Progenitor cell of endocrine pancreas (in vitro differentiated cells): ENCODE data around the gene UGT1A4. TPM values are rescaled to one million over a fixed set of nuclear protein-coding genes. Genes with fewer than 3 reads are reported as not detected.

Experiments
- DNase-seq: peaks from one replicate; pipeline ENCODE4 v3.0.0; 2021; ENCODE audit warnings: low spot score; ENCODE audit not compliant: unreplicated experiment
- H3K27ac Mint-ChIP-seq: 2 replicates; pipeline ENCODE4 v1.8.0; 2021; ENCODE audit warnings: mild to moderate bottlenecking, moderate library complexity, mixed read lengths
- H3K27me3 Mint-ChIP-seq: 2 replicates; pipeline ENCODE4 v1.8.0; 2021; ENCODE audit warnings: mixed read lengths
- H3K36me3 Mint-ChIP-seq: 2 replicates; pipeline ENCODE4 v1.8.0; 2022; ENCODE audit warnings: mixed read lengths; ENCODE audit not compliant: insufficient read depth
- H3K4me1 Mint-ChIP-seq: 2 replicates; pipeline ENCODE4 v1.8.0; 2021; ENCODE audit warnings: low read depth, mixed read lengths
- H3K4me3 Mint-ChIP-seq: 2 replicates; pipeline ENCODE4 v1.8.0; 2021; ENCODE audit warnings: low read depth, mild to moderate bottlenecking, moderate library complexity, mixed read lengths
- H3K9me3 Mint-ChIP-seq: 2 replicates; pipeline ENCODE4 v1.8.0; 2021; ENCODE audit warnings: low read depth, mixed read lengths
- total RNA-seq: library from RNA; stranded (reverse); gene quantifications from 2 replicates; pipeline ENCODE4 v1.2.1, GENCODE V29; 2021
- TF ChIP-seq, protein P1 (sequence below): fragments of 200-600 bp; sonication (generic); IDR thresholded peaks from one replicate; pipeline ENCODE4 v1.5.0; 2021; ENCODE audit warnings: antibody characterized with exemption, mild to moderate bottlenecking; ENCODE audit not compliant: unreplicated experiment

Gene UGT1A4
- total RNA-seq, 1 donor from 2014 or later: not detected

DNA sequence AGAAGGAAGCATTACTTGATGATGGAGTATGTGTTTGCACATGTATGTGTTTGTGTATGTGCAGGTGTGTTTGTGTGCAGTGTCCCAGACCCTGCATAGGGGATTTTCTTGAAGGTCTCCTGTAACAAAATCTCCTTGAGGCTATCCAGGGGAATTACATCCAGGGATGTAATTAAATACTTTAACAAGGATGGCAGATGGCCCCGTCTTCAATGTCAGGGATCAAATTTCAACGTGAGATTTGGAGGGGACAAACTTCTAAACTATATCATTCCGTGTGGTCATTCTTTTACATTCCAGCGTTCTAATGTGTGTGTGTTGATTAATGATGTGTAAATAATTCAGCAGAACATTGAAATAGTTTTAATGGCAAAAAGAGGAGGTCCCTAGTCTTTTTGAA lies 43.5 kb upstream of the UGT1A4 start:
- Mint-ChIP-seq H3K9me3 (no peaks in the 10 kb centered on the region), H3K4me3 (no peak overlapping the region), H3K27me3 (peaks cover 26% of the 10 kb centered on the region), H3K4me1 (no peaks in the 10 kb centered on the region), H3K36me3 (no peaks in the 10 kb centered on the region), H3K27ac (no peak overlapping the region)
- TF ChIP-seq, protein P1, sequence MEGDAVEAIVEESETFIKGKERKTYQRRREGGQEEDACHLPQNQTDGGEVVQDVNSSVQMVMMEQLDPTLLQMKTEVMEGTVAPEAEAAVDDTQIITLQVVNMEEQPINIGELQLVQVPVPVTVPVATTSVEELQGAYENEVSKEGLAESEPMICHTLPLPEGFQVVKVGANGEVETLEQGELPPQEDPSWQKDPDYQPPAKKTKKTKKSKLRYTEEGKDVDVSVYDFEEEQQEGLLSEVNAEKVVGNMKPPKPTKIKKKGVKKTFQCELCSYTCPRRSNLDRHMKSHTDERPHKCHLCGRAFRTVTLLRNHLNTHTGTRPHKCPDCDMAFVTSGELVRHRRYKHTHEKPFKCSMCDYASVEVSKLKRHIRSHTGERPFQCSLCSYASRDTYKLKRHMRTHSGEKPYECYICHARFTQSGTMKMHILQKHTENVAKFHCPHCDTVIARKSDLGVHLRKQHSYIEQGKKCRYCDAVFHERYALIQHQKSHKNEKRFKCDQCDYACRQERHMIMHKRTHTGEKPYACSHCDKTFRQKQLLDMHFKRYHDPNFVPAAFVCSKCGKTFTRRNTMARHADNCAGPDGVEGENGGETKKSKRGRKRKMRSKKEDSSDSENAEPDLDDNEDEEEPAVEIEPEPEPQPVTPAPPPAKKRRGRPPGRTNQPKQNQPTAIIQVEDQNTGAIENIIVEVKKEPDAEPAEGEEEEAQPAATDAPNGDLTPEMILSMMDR: no peak
- DNase-seq: no peak

DNA sequence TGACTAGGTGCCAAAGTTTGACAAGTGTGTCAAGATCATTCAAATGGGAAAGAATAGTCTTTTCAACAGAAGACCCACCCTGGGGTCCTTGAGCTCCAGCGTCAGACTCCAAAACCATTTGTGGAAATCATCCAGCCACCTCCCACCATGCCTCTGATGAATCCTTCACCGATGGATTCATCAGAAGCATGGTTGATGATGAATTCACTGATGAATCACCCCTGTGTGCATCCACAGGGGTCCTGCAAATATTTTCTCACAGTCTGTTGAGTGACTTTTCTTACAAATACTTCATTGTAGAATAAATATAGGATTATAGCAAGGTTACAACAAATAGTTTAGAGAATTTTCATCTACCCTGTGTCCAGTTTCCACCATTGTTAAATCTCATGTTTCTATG lies 42.5 kb upstream of the UGT1A4 start:
- TF ChIP-seq, protein P1: no peak
- H3K4me3 Mint-ChIP-seq: no peak overlapping the region
- DNase-seq: no peak
- no peaks in the 10 kb centered on the region for H3K36me3 Mint-ChIP-seq
- H3K4me1 Mint-ChIP-seq: no peaks in the 10 kb centered on the region
- H3K9me3 Mint-ChIP-seq: no peaks in the 10 kb centered on the region
- H3K27ac Mint-ChIP-seq: no peak overlapping the region
- peaks cover 26% of the 10 kb centered on the region for H3K27me3 Mint-ChIP-seq

DNA sequence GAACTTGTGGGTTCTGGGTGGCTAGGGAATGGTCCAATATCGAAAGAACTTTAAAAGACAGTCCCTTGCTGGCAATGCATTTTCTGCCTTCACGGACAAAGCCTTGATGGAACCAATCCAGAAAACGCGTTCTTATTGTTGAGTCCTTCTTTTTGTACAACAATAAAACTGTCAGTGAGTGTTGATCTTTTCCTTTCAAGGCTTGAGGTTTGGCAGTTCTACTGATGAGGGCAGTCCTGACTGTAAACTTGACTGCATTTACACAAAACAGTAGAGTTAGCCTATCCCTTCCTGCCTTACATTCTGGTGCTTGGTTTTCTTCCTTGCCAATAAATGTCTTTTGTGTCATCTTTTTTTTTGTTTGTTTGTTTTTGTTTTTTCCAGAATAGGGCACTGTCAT lies 39.3 kb upstream of the UGT1A4 start:
- Mint-ChIP-seq H3K27me3 (peaks cover 24% of the 10 kb centered on the region), H3K4me1 (no peaks in the 10 kb centered on the region), H3K27ac (no peak overlapping the region), H3K9me3 (no peaks in the 10 kb centered on the region), H3K36me3 (no peaks in the 10 kb centered on the region), H3K4me3 (no peak overlapping the region)
- TF ChIP-seq, protein P1: no peak
- DNase-seq: no peak

DNA sequence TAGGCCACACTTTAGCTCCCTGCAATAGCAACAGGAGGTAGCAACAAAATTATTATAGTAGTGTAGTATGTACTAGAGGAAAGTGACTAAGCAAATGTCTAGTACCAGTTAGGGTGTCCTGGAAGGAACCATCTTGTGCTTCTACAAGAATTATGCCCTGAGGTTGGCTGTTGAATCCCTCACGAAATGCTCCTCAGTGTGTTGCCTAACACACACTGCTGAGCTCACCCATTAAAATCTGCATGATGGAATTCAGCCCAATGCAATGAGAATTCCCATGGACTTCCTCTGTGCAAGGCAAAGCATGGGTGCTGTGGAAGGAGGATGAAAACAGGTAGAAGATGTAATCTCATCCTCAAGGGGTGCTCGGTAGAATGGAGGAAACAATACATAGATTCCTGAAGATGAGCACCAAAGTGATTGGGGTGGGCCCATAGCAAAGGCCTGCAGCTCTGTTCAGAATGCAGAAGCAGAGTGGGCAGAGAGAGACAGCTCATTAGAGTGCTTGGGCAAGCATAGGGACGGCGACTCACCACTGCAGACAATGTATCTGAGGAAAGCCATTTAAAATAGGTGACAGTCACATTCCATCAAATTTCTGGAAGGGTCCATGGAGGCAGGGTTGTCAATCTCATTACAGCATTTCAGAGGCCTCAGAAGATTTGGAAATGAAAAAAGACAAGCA lies 38.0 kb upstream of the UGT1A4 start:
- H3K4me3 Mint-ChIP-seq: no peak overlapping the region
- DNase-seq: no peak
- H3K27me3 Mint-ChIP-seq: peaks cover 24% of the 10 kb centered on the region
- H3K4me1 Mint-ChIP-seq: no peaks in the 10 kb centered on the region
- no peaks in the 10 kb centered on the region for H3K36me3 Mint-ChIP-seq
- no peak overlapping the region for H3K27ac Mint-ChIP-seq
- no peaks in the 10 kb centered on the region for H3K9me3 Mint-ChIP-seq
- TF ChIP-seq, protein P1: no peak

DNA sequence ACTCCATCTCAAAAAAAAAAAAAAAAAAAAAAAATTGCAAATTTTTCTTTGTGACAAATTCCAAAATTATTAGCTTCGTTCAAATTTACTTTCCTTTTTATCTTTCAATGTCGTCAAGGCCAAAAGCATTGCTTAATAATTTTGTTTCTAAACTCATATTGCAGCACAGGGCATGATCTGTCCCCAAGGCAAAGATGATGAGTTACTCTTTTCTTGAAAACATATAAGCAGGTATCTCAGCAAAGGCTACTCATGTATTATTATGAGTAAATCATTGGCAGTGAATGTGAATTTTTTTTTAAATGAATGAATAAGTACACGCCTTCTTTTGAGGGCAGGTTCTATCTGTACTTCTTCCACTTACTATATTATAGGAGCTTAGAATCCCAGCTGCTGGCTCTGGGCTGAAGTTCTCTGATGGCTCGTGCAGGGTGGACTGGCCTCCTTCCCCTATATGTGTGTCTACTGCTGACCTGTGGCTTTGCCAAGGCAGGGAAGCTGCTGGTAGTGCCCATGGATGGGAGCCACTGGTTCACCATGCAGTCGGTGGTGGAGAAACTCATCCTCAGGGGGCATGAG lies 36.9 kb upstream of the UGT1A4 start, which contains the start of gene UGT1A7:
Gene UGT1A7 (plus strand): TSS at position 381 of the 579 bp plus-strand sequence. CDS start 37 bp downstream, at position 418.
- no peak within 1 kb of the TSS for H3K4me3 Mint-ChIP-seq
- H3K4me1 Mint-ChIP-seq: no peaks in the 10 kb centered on the region
- DNase-seq: no peak

More for the DNA sequence above, 36.9 kb upstream of the UGT1A4 start, which contains the start of gene UGT1A7:
- TF ChIP-seq, protein P1: no peak
- Mint-ChIP-seq H3K36me3 (no peaks in the 10 kb centered on the region), H3K27ac (peak within 1 kb of the TSS; percentile 19), H3K9me3 (no peaks in the 10 kb centered on the region), H3K27me3 (peaks cover 20% of the 10 kb centered on the region)
